T1000 (cell line): ENCODE measurements around the gene RALBP1.

ENCODE experiments used
- DNase-seq: peaks from one replicate; lab custom pipeline; 2025; ENCODE audit warnings: mixed read lengths; lab: John Stamatoyannopoulos, UW

RALBP1 gene

GRCh38 chr18:9550429-9550828 is 75.1 kb downstream of the RALBP1 start:
- DNase-seq = no peak

GRCh38 chr18:9552191-9552590 is 76.9 kb downstream of the RALBP1 start:
- DNase-seq = no peak

- no peak for DNase-seq
Measured at GRCh38 chr18:9552616-9553015, 77.3 kb downstream of the RALBP1 start.

GRCh38 chr18:9557250-9557943 is 82.1 kb downstream of the RALBP1 start:
- DNase-seq = no peak

- DNase-seq = no peak
Measured at GRCh38 chr18:9558387-9559064, 83.2 kb downstream of the RALBP1 start.

- DNase-seq = no peak
Measured at GRCh38 chr18:9559253-9559652, 83.9 kb downstream of the RALBP1 start.

- no peak for DNase-seq
Measured at GRCh38 chr18:9561759-9562158, 86.4 kb downstream of the RALBP1 start.

GRCh38 chr18:9562584-9562983 is 87.3 kb downstream of the RALBP1 start:
- no peak for DNase-seq

- DNase-seq = no peak
Measured at GRCh38 chr18:9563331-9563730, 88.0 kb downstream of the RALBP1 start.

GRCh38 chr18:9565407-9565806 is 90.1 kb downstream of the RALBP1 start:
- no peak for DNase-seq

- DNase-seq = no peak
Measured at GRCh38 chr18:9568186-9568585, 92.9 kb downstream of the RALBP1 start.

GRCh38 chr18:9569178-9569577 is 93.9 kb downstream of the RALBP1 start:
- no peak for DNase-seq

GRCh38 chr18:9570255-9570654 is 94.9 kb downstream of the RALBP1 start:
- DNase-seq = no peak

- DNase-seq = no peak
Measured at GRCh38 chr18:9571546-9571945, 96.2 kb downstream of the RALBP1 start.

GRCh38 chr18:9574473-9575115 is 99.3 kb downstream of the RALBP1 start:
- DNase-seq = no peak

- DNase-seq = no peak
Measured at GRCh38 chr18:9575558-9575957, 100.2 kb downstream of the RALBP1 start.

- no peak for DNase-seq
Measured at GRCh38 chr18:9577361-9577760, 102.0 kb downstream of the RALBP1 start.

- no peak for DNase-seq
Measured at GRCh38 chr18:9578306-9578705, 103.0 kb downstream of the RALBP1 start.

- no peak for DNase-seq
Measured at GRCh38 chr18:9581667-9582066, 106.4 kb downstream of the RALBP1 start.

GRCh38 chr18:9586814-9587213 is 111.5 kb downstream of the RALBP1 start:
- no peak for DNase-seq
